HG03521 (cell line): ENCODE measurements around the gene JAG2.

Experiments
- ATAC-seq: cut with Tn5 transposase; IDR thresholded peaks from one replicate; pipeline ENCODE4 v1.9.1; 2021; ENCODE audit warnings: mild to moderate bottlenecking, moderate library complexity; ENCODE audit not compliant: unreplicated experiment

Gene JAG2

DNA sequence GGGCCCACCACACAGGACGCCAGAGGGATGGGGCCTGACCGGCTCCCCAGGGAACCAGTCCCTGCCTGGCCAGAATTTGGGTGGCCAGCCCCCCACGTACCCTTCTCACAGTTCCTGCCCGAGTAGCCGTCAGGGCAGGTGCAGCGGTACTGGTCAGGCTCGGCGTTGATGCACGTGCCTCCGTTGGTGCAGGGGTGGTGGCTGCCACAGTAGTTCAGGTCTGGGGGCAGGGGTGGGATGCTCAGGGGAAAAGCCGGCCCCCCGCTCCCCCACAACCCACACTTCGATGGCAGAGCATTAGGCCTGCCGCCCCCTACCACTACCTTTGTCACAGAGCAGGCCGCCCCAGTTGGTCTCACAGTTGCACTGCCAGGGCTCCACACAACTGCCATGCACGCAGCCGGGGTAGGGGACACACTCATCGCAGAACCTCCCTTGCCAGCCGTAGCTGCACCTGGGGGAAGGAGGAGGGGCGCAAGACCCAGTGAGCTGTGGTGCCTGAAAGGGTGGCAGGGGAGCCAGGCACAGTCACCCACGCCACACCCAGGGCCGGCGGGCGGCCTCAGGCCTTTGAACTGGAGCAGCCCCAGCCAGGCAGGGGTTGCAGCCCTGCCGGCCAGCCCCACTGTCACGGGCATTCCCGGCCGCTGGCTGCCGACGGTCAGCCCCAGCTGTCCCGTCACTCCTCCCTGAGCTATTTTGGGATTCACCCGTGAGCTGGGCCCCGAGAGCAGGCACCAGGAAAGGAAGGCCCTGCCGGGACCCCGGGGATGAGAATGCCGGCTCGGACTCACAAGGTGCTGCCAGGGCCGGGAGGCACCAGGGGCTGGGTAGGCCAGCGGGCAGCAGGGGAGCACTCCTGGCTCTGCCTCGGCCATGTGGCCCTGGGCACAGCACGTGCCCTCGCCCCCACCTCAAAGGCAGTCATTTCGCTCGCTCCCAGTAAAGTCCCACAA lies 16.5 kb downstream of the JAG2 start:
- no peak for ATAC-seq

DNA sequence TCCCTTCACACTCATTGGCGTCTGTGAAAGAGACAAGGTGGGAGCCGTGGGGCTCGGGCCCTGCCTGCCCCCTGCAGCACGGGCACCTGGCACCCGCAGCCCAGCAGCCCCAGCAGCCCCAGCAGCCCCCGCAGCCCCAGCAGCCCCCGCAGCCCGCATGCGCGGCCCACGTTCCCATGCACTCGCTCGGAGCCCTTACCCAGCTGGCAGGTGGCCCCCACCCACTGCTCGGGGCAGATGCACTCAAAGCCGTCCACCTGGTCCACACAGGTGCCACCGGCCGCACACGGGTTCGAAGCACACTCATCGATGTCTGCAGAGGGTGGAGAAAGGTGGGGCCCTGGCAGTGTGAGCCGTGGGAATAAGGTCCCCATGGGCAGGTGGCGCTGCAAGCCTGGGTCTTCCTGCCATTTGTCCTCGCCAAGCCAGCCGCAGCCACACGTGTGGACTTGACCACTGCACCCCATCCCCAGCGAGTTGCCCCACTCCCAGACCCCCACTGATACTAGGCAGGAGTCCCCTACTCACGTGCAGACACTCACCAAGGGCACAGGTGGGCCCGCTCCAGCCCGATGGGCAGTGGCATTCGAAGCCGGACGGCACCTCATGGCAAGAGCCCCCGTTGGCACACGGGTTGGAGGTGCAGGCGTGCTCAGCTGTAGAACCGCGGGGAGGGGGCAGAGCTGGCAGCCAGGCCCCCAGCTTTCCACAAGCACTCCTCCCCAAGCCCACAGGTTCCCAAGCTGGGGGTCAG lies 17.3 kb downstream of the JAG2 start:
- no peak for ATAC-seq

DNA sequence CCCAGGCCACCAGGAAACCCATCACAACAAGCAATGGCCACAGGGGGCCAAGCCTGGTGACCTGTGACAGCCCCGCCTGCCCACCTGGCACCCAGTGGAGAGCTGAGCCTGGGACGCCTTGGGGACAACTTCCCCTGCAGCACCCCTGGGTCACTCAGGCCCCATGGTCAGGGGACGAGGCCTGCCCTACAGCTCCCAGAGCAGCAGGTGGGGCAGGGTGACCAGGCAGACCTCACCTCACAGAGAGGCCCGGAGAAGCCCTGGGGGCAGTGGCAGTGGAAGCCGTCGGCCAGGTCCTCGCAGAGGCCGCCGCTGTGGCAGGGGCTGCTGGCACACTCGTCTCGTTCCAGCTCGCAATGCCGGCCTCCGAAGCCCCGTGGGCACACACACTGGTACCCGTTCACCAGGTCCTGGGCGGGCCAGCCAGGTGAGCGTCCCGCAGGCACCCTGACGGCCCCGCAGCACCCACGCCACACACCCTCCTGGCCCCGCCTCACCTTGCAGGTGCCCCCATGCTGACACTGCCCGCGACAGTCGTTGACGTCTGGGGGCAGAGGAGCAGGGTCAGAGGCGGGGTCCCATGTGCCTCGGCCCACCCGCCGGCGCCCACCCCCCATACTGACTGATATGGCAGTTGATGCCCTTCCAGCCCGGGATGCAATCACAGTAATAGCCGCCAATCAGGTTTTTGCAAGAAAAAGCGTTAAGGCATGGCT lies 18.1 kb downstream of the JAG2 start:
- ATAC-seq, result no peak

DNA sequence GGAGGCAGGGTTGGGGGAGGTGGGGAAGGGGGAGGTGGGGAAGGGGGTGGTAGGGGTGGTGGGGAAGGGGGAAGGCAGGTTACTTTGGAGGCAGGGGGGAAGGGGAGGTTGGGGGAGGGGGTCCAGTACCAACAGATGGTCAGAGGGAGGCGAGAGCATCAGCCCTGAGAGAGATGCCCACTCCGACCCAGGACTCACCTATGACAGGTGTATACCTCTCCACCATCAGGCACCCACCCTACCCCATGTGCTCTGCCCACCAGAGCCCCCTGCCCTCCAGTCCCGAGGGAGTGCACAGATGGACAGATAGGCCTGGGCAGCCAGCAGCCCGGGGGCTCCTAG lies 18.6 kb downstream of the JAG2 start:
- no peak for ATAC-seq

DNA sequence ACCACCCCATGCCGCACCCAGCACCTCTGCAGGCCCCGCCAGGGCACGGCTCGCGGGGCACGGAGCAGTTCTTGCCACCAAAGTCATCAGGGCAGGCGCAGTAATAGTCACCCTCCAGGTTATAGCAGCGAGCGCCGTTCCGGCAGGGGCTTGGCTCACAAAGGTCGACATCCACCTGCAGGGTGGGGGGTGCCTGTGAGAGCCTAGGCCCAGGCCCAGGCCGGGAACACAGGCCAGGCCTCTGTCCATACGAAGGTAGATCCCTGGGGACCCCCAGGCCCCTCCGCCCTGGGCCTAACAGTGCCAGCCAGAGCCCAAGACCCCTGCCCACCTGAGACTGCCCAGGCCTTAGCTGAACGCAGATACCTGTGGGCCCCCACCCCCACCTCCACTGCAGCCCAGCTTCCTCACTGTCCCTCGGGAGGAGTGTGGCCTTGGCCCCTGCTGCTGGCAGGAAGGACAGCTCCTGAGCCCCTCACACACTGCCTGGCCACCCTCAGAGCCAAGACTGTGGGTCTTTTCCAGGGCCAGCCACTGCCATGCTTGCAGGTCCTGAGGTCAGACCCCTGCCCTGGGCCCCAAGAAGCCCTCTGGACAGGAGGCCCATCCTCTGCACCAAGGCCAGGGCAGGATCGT lies 19.3 kb downstream of the JAG2 start:
- no peak for ATAC-seq

DNA sequence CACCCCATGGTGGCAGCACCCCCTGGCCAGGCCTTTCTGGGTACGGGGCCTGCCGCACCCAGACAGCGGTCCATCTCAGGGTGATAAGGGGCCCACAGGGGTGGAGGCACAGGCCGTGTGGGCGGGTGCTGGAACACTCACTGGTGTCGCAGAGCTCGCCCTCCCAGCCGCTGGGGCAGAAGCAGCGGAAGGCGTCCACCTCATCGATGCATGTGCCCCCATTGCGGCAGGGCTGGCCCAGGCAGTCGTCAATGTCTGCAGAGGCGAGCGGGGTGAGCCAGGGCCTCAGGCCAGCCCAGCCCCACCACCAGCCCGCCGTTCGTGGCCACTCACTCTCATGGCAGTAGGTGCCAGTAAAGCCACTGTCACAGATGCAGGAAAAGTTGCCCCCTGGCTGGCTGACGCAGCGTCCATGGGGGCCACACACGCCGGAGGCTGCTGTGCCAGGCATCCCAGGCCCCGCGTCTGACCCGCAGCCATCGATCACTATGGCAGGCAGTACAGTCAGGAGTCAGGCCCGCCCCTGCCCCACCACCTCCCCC lies 19.9 kb downstream of the JAG2 start:
- no peak for ATAC-seq

DNA sequence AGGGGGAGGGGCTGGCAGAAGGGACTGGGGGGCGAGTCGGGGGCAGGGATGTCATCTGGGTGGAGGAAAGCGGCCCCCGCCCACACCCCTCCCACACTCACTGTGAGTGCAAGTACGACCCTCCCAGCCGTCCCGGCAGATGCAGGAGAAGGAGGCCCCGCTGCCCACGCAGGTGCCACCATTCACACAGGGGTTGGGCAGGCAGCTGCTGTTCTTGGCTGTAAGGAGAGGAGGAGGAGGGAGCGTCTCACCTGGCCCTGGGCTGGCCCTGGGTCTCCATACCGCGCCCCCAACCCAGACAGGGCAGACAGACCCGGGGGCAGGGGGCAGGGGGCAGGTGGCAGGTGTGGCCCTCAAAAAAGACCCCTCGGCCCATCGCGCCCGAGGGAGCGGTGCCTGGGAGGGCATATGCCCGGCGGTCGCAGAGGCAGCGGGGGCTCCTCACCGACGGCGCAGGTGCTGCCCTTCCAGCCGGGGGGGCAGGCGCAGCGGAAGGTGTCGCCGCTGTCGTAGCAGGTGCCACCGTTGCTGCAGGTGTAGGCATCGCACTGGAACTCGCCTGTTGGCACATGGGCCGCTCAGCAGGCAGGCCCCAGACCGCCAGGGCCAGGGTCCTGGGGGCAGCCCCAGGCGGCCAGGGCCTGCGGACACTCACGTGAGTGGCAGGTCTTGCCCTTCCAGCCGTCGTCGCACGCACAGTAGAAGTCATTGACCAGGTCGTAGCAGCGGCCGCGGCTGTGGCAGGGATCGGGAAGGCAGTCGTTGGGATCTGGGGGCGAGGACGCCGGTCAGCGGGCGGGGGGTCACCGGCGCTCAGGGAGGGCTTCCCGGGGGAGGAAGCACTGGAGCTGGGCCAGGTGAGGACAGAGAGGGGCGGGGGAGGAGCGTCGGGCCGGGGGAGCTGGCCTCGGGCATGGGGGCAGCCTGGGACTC lies 20.6 kb downstream of the JAG2 start:
- no peak for ATAC-seq

DNA sequence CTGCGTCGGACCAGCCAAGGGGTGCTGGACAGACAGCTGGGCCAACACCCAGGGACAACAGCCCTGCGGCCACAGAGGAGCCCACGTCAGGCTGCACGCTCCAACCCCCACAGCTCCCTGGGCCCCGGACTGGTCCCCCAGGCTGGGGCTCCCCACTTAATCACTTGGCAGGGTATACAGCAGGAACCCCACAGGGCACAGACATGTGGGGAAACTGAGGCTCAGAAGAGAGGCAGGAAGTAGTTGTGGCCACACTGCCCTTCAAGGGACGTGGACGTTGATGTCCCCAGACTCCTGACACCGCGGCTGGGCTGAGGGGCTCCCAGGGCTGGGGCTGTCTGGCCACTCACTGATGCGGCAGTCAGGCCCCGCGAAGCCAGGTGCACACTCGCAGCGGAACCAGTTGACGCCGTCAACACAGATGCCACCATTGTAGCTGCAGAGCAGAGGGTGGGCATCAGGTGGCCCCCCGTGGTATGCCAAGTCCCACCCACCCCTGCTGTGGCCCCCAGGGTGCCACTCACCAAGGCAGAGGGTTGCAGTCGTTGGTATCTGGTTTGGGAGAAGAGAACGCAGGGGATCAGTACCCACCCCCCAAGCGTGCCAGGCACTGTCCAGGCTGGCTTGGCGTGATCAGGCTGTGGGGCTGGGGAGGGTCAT lies 21.5 kb downstream of the JAG2 start:
- no peak for ATAC-seq

DNA sequence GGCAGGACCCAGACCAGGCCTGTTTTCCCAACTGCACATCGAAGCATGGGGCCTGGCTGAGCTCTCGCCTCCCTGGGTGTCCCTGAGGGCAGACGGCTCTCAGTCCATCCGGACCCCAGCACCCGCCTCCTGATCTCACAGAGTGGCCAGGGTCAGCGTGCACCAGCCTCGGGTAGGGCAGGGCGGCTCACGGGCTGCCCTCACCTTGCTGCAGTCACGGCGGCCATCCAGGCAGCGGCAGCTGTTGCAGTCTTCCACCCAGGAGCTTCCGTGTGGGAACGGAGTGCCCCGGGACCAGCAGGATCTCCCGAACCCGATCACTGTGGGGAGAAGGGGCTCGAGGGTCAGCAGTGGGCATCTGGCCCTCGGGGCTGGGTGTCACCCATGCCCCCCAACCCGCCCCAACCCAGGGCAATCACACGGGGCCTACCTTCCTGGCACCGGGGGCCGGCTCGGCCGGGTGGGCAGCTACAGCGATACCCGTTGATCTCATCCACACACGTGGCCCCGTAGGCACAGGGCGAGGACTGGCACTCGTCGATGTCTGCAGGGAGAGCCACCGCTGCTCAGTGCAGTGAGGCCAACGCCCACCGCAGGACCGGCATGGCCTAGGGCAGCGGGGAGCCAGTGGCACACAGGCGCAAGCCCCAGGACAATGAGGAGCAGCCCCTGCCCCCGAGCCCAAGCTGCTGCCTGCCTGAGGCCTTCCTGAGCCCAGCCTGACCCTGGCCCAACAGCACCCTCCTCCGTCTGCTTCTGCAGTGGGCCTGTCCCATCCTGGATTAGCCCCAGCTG lies 22.2 kb downstream of the JAG2 start:
- ATAC-seq, result no peak

DNA sequence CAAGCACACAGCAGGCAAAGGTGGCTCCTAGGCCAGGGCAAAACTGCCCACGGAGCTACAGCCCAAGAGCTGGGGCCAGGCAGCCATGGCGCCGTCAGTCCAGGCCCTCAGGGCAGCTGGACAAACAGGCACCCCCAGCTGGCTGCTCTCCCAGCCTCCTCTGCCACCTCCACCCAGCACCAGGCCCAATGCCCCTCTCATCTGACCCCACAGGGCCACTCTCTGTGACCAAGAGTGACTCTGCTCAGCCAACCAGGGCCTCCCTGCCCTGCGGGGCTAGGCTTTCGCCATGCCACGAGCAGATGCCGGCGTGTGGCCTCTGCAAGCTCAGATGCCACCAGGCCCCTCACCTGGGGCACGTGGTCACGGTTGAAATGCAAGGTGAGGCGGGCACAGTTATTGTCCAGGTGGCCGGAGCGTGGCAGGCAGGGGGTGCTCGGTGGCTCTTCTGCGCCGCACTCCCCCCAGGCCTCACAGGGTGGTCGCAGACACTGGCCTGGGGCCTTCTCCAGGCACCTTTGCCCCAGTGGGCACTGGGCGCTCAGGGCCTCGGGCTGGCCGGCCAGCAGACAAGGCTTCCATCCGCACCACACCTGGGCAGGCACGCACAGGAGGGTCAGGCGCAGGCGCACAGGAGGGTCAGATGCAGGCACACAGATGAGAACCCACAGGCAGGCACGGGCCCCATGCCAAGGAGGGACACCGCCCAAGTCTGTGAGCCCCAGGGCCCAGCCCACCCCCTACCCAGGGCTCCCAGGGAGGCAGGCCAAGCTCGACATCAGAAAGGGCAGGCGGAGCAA lies 23.0 kb downstream of the JAG2 start:
- ATAC-seq, result no peak

DNA sequence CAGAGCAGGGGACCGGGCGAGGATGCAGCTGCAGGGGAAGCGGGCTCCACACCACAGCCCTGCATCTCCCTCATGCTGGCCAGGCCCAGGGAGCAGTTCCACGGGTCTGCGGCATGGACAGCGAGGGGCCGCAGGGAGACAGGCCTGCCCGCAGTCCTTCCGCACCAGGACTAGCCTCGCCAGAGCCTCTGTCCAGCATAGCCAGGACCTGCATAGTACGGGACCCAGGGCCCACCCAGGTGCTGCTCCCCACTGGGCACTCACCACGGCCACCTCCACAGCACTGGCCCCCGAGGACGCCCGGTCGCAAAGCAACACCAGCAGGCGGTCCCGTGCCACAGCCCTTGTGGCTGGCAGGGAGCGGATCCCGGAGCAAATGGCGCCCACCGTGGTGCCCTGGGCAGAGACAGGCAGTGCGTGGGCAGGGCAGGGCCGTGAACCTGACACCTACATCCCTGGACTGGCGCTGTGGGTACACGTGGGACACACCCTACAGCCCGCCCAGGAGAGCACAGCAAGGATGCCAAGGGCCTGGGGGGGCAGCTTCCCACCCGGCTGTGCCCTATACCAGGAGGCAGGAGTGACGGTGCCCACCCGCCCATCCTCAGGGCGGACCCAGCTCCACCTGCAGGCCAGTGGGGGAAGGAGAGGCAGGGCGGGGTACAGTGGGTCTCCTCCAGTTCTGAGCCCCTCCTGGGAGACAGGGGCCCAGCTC lies 23.8 kb downstream of the JAG2 start:
- ATAC-seq, result no peak

DNA sequence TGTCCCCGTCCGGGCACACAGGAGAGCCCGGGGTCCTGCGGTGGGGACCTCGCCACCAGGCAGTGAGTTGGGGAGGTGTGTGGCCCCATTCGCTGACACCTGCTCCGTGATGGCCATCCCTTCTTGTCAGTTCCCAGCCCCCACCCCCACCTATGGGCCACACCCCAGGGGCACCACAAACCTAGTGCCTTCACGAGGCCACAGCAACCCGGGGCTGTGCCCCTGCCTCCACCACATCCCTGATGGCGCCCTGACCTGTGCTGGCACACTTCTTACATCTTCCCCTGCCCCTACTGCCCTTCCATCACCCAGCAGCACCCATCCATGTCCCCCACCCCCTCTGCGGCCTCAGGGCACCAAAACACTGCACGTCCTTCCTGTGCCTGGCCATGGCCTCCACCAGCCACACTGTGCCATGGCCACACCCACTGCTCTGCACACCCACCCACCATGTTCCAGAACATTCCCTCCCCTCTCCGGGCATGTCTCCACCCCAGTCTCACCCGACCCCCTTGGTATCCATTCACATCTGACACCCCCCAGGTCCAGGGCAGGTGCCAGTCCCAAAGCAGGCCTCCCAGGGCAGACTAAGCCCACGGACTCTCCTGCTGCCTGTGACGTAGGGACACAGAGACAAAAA lies 24.4 kb downstream of the JAG2 start:
- no peak for ATAC-seq

DNA sequence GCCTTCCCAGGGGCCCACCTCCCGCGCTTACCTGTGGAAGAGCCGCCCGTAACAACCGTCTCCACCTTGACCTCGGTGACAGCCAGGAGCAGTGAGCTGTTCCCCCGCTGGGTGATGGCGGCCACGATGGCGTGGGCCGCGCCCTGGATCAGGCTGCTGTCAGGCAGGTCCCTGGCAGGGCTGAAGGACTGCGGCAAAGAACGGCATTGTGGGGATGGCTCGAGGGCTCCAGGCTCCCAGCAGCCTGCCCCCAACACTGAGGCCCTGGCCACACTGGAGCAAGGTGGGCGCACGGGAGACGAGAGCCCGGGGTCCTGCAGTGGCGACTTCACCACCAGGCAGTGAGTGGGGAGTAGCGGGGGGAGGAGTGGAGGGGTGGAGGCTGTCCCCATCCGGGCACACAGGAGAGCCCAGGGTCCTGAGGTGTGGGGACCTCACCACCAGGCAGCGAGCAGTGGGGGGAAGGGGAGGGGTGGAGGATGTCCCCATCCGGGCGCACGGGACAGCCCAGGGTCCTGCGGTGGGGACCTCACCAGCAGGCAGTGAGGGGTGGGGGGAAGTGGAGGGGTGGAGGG lies 25.0 kb downstream of the JAG2 start:
- ATAC-seq, result no peak

DNA sequence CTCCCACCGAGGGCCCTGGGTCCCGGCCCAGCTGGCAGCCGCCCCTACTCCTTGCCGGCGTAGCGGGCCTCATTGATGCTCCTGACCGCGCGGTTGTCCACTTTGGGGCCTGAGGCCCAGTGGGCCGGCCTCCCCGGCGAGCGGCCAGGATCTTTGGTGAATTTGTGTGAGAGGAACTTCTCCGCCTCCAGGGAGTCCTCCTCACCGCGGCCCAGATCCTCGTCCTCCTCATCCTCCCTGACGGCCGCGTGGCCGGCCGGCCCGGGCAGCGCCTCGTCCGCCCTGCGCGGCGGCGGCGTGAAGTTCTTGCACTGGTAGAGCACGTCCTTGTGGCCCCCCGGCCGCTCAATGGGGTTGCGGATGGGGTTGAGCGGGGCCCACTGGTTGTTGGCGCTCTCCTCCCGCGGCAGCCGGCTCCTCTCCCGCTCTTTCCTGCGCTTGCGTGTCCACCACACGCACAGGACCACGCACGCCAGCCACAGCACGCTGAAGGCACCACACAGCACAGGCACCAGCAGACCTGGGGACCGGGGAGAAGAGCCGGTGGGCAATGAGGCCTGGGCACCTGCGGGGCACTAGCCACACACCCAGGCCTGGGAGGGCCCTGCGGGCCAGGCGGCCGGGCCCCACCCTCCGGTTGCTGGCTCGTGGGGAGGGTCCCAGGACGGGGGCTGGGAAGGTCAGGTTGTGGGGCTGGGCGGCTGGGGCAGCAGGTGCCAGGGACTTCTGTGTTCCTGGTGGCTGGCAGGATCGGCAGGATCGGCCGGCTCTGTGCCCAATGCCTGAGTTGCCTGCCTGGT lies 25.7 kb downstream of the JAG2 start:
- ATAC-seq, result no peak
